ENCODE data around the gene MORC4. TPM values are rescaled to one million over a fixed set of nuclear protein-coding genes. Genes with fewer than 3 reads are reported as not detected.

The MORC4 gene
- total and polyA plus RNA-seq, 2 of the 4 experiments (the other 2 are of a cell fraction), result 17.5 to 34.2 TPM

GRCh38 chrX:106950381-106950780, 49.6 kb downstream of the MORC4 start:
- Histone ChIP-seq H3K14ac (replicated peaks; ENCODE audit: low read depth, low read length) (no peak overlapping the region), H3K27me3 (ENCODE audit: control insufficient read depth, insufficient read depth, low read length) (no peaks in the 10 kb centered on the region; the same call in 1 of the 2 replicates), H3K56ac (ENCODE audit: extremely low read depth, insufficient read depth, low read length) (no peak overlapping the region), H3K23ac (ENCODE audit: low read depth, low read length) (no peak overlapping the region), H3K9ac (ENCODE audit: low read depth, low read length) (no peak overlapping the region), H4K20me1 (ENCODE audit: insufficient read depth, low read length) (no peaks in the 10 kb centered on the region), H2BK15ac (ENCODE audit: low read depth, low read length) (no peak overlapping the region), H3K4ac (ENCODE audit: low read depth, low read length) (no peak overlapping the region), H2BK20ac (ENCODE audit: low read depth, low read length) (no peak overlapping the region), H2AFZ (replicated peaks; ENCODE audit: low read length, poor library complexity) (no peak overlapping the region), H3K9me3 (ENCODE audit: control insufficient read depth, insufficient read depth, low read length) (no peaks in the 10 kb centered on the region), H3K4me3 (ENCODE audit: insufficient read depth, low read depth, low read length) (no peak overlapping the region), H3K9me1 (ENCODE audit: insufficient read depth, low read length) (no peaks in the 10 kb centered on the region), H2BK5ac (ENCODE audit: low read depth, low read length, poor library complexity, severe bottlenecking) (no peak overlapping the region), H3K18ac (ENCODE audit: low read depth, low read length) (no peak overlapping the region), H3K4me2 (ENCODE audit: low read depth, low read length) (no peak overlapping the region), H3K79me1 (ENCODE audit: low read depth in 1 of 2, low read length in 2 of 2) (no peaks in the 10 kb centered on the region; a peak in 1 of 4 replicates), H2BK120ac (ENCODE audit: low read depth, low read length) (no peak overlapping the region), H4K5ac (ENCODE audit: low read depth, low read length) (no peak overlapping the region), H2AK9ac (replicated peaks; ENCODE audit: low read depth, low read length, poor library complexity) (no peak overlapping the region), H3K4me1 (ENCODE audit: control insufficient read depth, insufficient read depth, low read length) (peaks cover 2% of the 10 kb centered on the region; the same call in 1 of the 2 replicates), H4K8ac (ENCODE audit: low read depth in 2 of 2, low read length in 2 of 2) (no peak overlapping the region), H4K91ac (ENCODE audit: insufficient read depth, low read depth, low read length) (no peak overlapping the region), H3K36me3 (ENCODE audit: control insufficient read depth, insufficient read depth, low read length) (peaks cover 3% of the 10 kb centered on the region; the same call in 1 of the 2 replicates), H2AK5ac (ENCODE audit: low read depth, low read length) (no peak overlapping the region), H3K27ac (ENCODE audit: insufficient read depth, low read length) (no peak overlapping the region)
- BruUV-seq (replicated peaks), result no TSS peak
- intact Hi-C loops (cut with micrococcal nuclease), result no loop called here
- ChIA-PET POLR2A (ENCODE audit: unreplicated experiment) (no interaction called here), CTCF (interaction anchor here (1.1 kb wide), 1 partner anchor 48 kb away, joined by 4 read pairs; no protein-coding TSS in a partner anchor)
- dilution Hi-C loops (cut with HindIII; ENCODE audit: low sequenced_read_pairs, unreplicated experiment), result no loop called here
- no peak for TF ChIP-seq RAD21 (IDR thresholded peaks at IDR 0.05; ENCODE audit: low read length)
- in situ Hi-C loops (cut with MboI; ENCODE audit: low sequenced_read_pairs), result no loop called here
- DNase-seq (no peak), ATAC-seq (ENCODE audit: low read depth) (no peak)
- no CpG with 5 or more reads among the region's 2 CpGs for WGBS, 2 experiments (ENCODE audit: extremely low coverage in 2 of 2, insufficient read length in 1 of 2)
